Urinary bladder (tissue), 4 donors: ENCODE data around the gene GNE. TPM values are rescaled to one million over a fixed set of nuclear protein-coding genes. Genes with fewer than 3 reads are reported as not detected.
"Not testable (repeated sequence)": the region's sequence is repeated elsewhere in the genome, so short reads cannot be mapped to it uniquely, and the experiment has no call there.

ENCODE experiments used
- DNase-seq: peaks from one replicate; pipeline ENCODE4 v3.0.0-alpha.2; 2015; ENCODE audit errors: extremely low spot score
- H3K27ac ChIP-seq: one replicate; pipeline ENCODE4 v1.5.1; 2013; ENCODE audit warnings: low read depth, mild to moderate bottlenecking, moderate library complexity
- H3K36me3 ChIP-seq: one replicate; pipeline ENCODE4 v1.6.1; 2013; ENCODE audit warnings: mild to moderate bottlenecking, moderate library complexity; ENCODE audit not compliant: insufficient read depth
- H3K4me1 ChIP-seq: one replicate; pipeline ENCODE4 v1.6.1; 2013; ENCODE audit warnings: mild to moderate bottlenecking, moderate library complexity; ENCODE audit not compliant: insufficient read depth
- H3K4me3 ChIP-seq: one replicate; pipeline ENCODE4 v1.5.1; 2013; ENCODE audit warnings: low read depth, low read length
- WGBS: extraction: QIAGEN DNeasy Blood & Tissue Kit; methylation state at CpG from one replicate; pipeline ENCODE4 v1.1.7; 2013; 5-methylcytosine and 5-hydroxymethylcytosine counted together
- polyA plus RNA-seq: library from polyadenylated mRNA; stranded (reverse); fragments of 200-250 nt; gene quantifications from one replicate; pipeline ENCODE4 v1.2.3, GENCODE V29; 2013
- total RNA-seq: library from RNA; depleted of rRNA; stranded (reverse); fragments of >200 nt; gene quantifications from one replicate; pipeline ENCODE4 v1.2.3, GENCODE V29; 2014
- donor health status: healthy with polysubstance abuse.
- donor health status: healthy.

The GNE gene
- total and polyA plus RNA-seq, 2 donors = 17.5 to 25.9 TPM

- WGBS = 6% methylated on average over 9 of the region's 9 CpGs
- peak overlapping the region; percentile 94 for H3K4me3 ChIP-seq
- no peak for DNase-seq
- peaks cover 2% of the 10 kb centered on the region for H3K4me1 ChIP-seq
- H3K27ac ChIP-seq = no peak overlapping the region
- H3K36me3 ChIP-seq = no peaks in the 10 kb centered on the region
These were observed 68.3 kb downstream of the GNE start for GRCh38 chr9:36189976-36190375.

GRCh38 chr9:36188212-36188611 lies 70.0 kb downstream of the GNE start:
- H3K36me3 ChIP-seq = no peaks in the 10 kb centered on the region
- H3K4me1 ChIP-seq = peaks cover 2% of the 10 kb centered on the region
- H3K4me3 ChIP-seq = no peak overlapping the region
- WGBS = 87% methylated on average over 5 of the region's 5 CpGs
- no peak for DNase-seq
- H3K27ac ChIP-seq = no peak overlapping the region

GRCh38 chr9:36187414-36187813 lies 70.8 kb downstream of the GNE start:
- H3K27ac ChIP-seq = no peak overlapping the region
- DNase-seq = no peak
- no peak overlapping the region for H3K4me3 ChIP-seq
- H3K36me3 ChIP-seq = no peaks in the 10 kb centered on the region
- H3K4me1 ChIP-seq = peaks cover 2% of the 10 kb centered on the region

DNA sequence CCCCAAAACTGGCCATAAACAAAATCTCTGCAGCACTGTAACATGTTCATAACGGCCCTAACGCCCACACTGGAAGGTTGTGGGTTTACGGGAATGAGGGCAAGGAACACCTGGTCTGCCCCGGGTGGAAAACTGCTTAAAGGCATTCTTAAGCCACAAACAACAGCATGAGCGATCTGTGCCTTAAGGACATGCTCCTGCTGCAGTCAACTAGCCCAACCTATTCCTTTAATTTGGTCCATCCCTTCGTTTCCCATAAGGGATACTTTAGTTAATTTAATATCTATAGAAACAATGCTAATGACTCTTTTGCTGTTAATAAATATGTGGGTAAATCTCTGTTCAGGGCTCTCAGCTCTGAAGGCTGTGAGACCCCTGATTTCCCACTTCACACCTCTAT lies 78.0 kb downstream of the GNE start:
- DNase-seq, H3K4me1 ChIP-seq, H3K36me3 ChIP-seq, H3K27ac ChIP-seq, H3K4me3 ChIP-seq: not testable (repeated sequence)
- WGBS = 88% methylated on average over 6 of the region's 6 CpGs

DNA sequence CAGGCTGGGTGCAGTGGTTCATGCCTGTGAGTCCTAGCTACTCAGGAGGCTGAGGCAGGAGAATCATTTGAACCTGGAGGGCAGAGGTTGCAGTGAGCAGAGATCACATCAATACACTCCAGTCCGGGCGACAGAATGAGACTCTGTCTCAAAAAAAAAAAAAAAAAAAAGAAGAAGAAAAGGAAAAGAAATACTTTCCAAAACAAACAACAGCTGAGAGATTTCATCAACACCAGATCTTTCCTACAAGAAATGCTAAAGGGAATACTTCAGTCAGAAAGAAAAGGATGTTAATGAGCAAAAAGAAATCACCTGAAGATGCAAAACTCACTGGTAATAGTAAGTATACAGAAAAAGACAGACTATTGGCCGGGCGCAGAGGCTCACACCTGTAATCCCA lies 80.7 kb downstream of the GNE start:
- no peak for DNase-seq
- no peaks in the 10 kb centered on the region for H3K4me1 ChIP-seq
- H3K36me3 ChIP-seq = no peaks in the 10 kb centered on the region
- H3K4me3 ChIP-seq = no peak overlapping the region
- 67% methylated on average over 4 of the region's 4 CpGs for WGBS
- H3K27ac ChIP-seq = no peak overlapping the region

- not testable (repeated sequence) for H3K4me1 ChIP-seq, H3K4me3 ChIP-seq, H3K36me3 ChIP-seq, DNase-seq, H3K27ac ChIP-seq
- 97% methylated on average over 10 of the region's 10 CpGs for WGBS
These were observed 81.8 kb downstream of the GNE start for GRCh38 chr9:36176496-36176895.

DNA sequence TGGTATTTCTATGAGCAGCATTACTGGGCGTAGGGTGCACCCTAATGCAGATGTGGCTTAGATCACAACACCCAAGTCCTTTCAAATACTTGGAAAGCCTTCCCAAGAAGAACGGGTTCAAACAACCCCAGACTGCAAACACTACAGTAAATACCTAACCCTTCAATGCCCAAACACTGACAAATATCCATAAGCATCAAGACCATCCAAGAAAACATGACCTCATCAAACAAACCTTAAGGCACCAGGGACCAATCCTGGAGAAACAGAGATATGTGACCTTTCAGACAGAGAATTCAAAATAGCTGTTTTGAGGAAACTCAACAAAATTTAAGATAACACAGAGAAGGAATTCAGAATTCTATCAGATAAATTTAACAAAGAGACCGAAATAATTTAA lies 83.0 kb downstream of the GNE start:
- not testable (repeated sequence) for DNase-seq, H3K4me1 ChIP-seq, H3K4me3 ChIP-seq, H3K27ac ChIP-seq, H3K36me3 ChIP-seq
- WGBS = 86% methylated on average over 3 of the region's 3 CpGs

DNA sequence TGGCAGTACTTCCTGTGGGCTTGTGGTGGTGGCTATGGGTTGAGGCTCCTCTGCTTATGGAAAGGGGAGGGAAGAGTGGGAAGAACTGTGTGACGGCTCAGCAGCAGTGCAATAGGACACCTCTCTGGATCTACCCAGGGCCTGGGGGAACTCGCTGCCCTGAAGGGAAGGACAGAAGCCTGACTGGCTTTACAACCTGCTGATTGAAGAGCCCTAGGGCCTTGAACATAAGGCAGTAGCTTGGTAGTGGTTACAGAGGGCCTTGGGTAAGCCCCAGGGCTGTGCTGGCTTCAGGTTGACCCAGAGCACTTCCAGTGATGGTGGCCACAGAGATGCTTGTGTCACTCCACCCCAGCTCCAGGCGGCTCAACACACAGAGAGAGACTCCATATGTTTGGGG lies 83.5 kb downstream of the GNE start:
- Histone ChIP-seq H3K36me3 (no peaks in the 10 kb centered on the region), H3K4me1 (no peaks in the 10 kb centered on the region), H3K4me3 (no peak overlapping the region), H3K27ac (no peak overlapping the region)
- no peak for DNase-seq
- whole genome bisulfite sequencing = 74% methylated on average over 3 of the region's 3 CpGs

- H3K4me1 ChIP-seq = no peaks in the 10 kb centered on the region
- H3K4me3 ChIP-seq = no peak overlapping the region
- H3K36me3 ChIP-seq = no peaks in the 10 kb centered on the region
- DNase-seq = no peak
- H3K27ac ChIP-seq = no peak overlapping the region
- 73% methylated on average over 7 of the region's 7 CpGs for WGBS
These were observed 84.0 kb downstream of the GNE start for GRCh38 chr9:36174271-36174670.

- 93% methylated on average over 2 of the region's 2 CpGs for WGBS
- H3K27ac ChIP-seq = no peak overlapping the region
- H3K36me3 ChIP-seq = no peaks in the 10 kb centered on the region
- DNase-seq = no peak
- no peak overlapping the region for H3K4me3 ChIP-seq
- H3K4me1 ChIP-seq = no peaks in the 10 kb centered on the region
These were observed 84.4 kb downstream of the GNE start for GRCh38 chr9:36173861-36174260.

DNA sequence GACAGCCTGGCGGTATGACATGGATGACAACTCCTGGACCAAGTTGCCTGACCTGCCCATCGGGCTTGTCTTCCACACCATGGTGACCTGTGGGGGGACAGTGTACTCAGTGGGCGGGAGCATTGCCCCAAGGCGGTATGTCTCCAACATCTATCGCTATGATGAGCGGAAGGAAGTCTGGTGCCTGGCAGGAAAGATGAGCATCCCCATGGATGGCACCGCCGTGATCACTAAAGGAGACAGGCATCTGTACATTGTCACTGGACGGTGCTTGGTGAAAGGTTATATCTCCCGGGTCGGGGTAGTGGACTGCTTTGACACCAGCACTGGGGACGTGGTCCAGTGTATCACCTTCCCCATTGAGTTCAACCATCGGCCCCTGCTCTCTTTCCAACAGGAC lies 87.7 kb downstream of the GNE start:
- Histone ChIP-seq H3K27ac (no peak overlapping the region), H3K36me3 (no peaks in the 10 kb centered on the region), H3K4me1 (no peaks in the 10 kb centered on the region), H3K4me3 (no peak overlapping the region)
- 96% methylated on average over 13 of the region's 13 CpGs for WGBS
- DNase-seq = no peak

- no peak for DNase-seq
- Histone ChIP-seq H3K4me1 (no peaks in the 10 kb centered on the region), H3K27ac (no peak overlapping the region), H3K4me3 (no peak overlapping the region), H3K36me3 (no peaks in the 10 kb centered on the region)
- WGBS = 94% methylated on average over 17 of the region's 17 CpGs
These were observed 88.5 kb downstream of the GNE start for GRCh38 chr9:36169708-36170107.

GRCh38 chr9:36169166-36169565 lies 89.1 kb downstream of the GNE start, which contains the start of gene CCIN:
CCIN (plus strand) TSS chr9:36169388; CDS start chr9:36169503, 115 bp downstream.
- 89% methylated on average over 6 of the region's 6 CpGs for WGBS
- DNase-seq = no peak
- Histone ChIP-seq H3K4me1 (no peaks in the 10 kb centered on the region), H3K36me3 (no peaks in the 10 kb centered on the region), H3K27ac (no peak within 1 kb of the TSS), H3K4me3 (no peak within 1 kb of the TSS)

DNA sequence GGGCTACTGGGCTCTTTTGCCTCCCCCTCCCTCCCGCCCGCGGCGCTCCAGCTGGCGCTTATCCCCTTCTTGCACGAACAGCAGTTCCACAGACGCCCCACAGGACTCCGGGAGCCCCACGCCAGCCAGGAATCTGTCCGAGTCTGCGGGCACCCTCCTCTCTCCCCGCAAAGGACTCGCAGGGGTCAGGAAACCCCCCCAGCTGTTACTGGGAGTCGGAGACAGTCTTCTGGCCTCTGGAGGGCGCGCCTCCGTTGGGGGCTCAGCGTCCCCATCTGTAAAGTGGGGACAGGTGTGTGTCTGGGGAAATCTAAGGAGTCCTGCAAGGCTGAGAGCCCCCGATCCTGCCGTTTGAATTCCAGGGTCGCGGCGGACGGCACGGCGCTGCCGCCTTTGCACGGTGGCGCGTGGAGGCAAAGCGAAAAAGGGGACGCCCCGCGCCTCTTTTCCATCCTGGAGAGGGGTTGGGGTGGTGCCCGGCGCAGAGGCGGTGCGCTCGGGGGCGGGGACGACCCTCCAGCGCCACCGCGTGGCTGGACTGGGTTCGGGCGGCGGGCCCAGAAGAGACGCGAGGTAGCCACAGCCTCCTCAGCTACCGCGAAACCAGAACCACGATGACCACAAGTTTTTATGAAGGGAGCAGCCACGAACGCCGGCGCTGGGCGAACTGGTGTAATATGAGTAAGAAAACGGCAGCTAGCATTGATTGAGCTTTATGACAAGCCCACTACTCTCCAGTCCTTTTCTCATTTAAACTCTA lies 91.9 kb downstream of the GNE start:
- no peak overlapping the region for H3K27ac ChIP-seq
- H3K4me3 ChIP-seq = peak overlapping the region; percentile 47
- DNase-seq = no peak
- WGBS = 2% methylated on average over 58 of the region's 58 CpGs
- H3K4me1 ChIP-seq = no peaks in the 10 kb centered on the region
- H3K36me3 ChIP-seq = no peaks in the 10 kb centered on the region

DNA sequence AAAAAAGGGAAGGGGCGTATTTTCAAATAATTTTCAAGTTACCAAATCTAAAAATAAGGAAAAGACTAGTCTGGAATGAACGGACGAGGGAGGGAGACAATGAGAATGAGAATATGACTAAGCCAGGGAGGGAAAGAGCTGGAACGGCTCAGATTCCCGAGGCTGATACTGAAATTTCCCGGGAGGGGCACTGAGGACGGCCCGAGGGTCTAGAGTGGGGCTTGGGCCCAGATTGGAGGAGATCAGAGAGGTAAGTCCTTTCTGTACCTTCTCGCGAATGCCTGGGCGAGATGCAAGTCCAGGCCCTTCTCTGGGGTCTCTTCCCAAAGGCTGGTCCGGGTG lies 92.5 kb downstream of the GNE start:
- WGBS = 20% methylated on average over 12 of the region's 12 CpGs
- Histone ChIP-seq H3K27ac (no peak overlapping the region), H3K4me3 (peak overlapping the region; percentile 47), H3K4me1 (no peaks in the 10 kb centered on the region), H3K36me3 (no peaks in the 10 kb centered on the region)
- DNase-seq = no peak
